A549 (cell line): ENCODE data around the gene KLHL29.

Experiments
- HOXB5 ChIP-seq: fragments of 250-450 bp; sonication (Bioruptor Pico); IDR thresholded peaks from 2 replicates; pipeline ENCODE4 v1.5.0; 2020; ENCODE audit warnings: mild to moderate bottlenecking, moderate library complexity
- MYC ChIP-seq: IDR thresholded peaks from 2 replicates; pipeline ENCODE4 v1.6.1; 2012; ENCODE audit warnings: mild to moderate bottlenecking, inconsistent platforms, low read length, improper control_type of control experiment, borderline replicate concordance
- RFX5 ChIP-seq: fragments of 450-650 bp; IDR thresholded peaks from 2 replicates; pipeline ENCODE4 v1.7.1; 2014; ENCODE audit warnings: antibody characterized with exemption, mild to moderate bottlenecking, moderate library complexity
- TF ChIP-seq, protein P1 (sequence below): fragments of >200 bp; sonication (Bioruptor Twin); formaldehyde crosslinking; IDR thresholded peaks from 3 replicates; pipeline ENCODE4 v1.5.1; 2016
- TF ChIP-seq, protein P2 (sequence below): fragments of 150-350 bp; IDR thresholded peaks from 2 replicates; pipeline ENCODE4 v1.6.1; 2014; ENCODE audit warnings: low read depth, mild to moderate bottlenecking, low read length

DNA sequence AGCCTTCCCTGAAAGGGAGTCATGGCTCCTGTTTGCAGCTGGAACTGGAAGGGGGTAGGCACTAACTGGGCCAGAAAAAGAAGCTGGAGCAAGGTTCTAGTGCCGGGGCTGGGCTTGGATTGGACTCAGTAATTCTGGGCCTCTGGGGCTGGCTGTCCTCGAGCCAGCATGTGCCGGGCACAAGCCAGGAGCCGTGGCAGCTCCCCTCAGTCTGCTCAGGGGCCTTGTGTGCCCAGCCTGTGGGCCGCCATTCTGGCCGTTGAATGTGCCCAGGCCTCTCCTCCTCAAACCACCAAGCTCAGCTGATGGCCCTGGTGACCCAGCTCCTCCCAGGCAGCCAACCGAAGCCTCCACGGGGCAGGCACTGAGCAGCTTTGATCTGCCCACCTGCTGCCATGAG, 119.6 kb downstream of the KLHL29 start:
- TF ChIP-seq MYC (no peak), RFX5 (no peak), HOXB5 (CRISPR knock-in tag) (no peak)
- TF ChIP-seq, protein P1, sequence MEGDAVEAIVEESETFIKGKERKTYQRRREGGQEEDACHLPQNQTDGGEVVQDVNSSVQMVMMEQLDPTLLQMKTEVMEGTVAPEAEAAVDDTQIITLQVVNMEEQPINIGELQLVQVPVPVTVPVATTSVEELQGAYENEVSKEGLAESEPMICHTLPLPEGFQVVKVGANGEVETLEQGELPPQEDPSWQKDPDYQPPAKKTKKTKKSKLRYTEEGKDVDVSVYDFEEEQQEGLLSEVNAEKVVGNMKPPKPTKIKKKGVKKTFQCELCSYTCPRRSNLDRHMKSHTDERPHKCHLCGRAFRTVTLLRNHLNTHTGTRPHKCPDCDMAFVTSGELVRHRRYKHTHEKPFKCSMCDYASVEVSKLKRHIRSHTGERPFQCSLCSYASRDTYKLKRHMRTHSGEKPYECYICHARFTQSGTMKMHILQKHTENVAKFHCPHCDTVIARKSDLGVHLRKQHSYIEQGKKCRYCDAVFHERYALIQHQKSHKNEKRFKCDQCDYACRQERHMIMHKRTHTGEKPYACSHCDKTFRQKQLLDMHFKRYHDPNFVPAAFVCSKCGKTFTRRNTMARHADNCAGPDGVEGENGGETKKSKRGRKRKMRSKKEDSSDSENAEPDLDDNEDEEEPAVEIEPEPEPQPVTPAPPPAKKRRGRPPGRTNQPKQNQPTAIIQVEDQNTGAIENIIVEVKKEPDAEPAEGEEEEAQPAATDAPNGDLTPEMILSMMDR: no peak
- TF ChIP-seq, protein P2, sequence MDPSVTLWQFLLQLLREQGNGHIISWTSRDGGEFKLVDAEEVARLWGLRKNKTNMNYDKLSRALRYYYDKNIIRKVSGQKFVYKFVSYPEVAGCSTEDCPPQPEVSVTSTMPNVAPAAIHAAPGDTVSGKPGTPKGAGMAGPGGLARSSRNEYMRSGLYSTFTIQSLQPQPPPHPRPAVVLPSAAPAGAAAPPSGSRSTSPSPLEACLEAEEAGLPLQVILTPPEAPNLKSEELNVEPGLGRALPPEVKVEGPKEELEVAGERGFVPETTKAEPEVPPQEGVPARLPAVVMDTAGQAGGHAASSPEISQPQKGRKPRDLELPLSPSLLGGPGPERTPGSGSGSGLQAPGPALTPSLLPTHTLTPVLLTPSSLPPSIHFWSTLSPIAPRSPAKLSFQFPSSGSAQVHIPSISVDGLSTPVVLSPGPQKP: no peak
